ENCODE data around the gene SAE1. TPM values are rescaled to one million over a fixed set of nuclear protein-coding genes. Genes with fewer than 3 reads are reported as not detected.
A peak's percentile ranks its signal among the peaks of the same experiment; 100 is the strongest.
"Not testable (repeated sequence)": the region's sequence is repeated elsewhere in the genome, so short reads cannot be mapped to it uniquely, and the experiment has no call there.

Gene SAE1
- total and polyA plus RNA-seq, 8 donors: 67.7 to 125 (median 93.4) TPM

DNA sequence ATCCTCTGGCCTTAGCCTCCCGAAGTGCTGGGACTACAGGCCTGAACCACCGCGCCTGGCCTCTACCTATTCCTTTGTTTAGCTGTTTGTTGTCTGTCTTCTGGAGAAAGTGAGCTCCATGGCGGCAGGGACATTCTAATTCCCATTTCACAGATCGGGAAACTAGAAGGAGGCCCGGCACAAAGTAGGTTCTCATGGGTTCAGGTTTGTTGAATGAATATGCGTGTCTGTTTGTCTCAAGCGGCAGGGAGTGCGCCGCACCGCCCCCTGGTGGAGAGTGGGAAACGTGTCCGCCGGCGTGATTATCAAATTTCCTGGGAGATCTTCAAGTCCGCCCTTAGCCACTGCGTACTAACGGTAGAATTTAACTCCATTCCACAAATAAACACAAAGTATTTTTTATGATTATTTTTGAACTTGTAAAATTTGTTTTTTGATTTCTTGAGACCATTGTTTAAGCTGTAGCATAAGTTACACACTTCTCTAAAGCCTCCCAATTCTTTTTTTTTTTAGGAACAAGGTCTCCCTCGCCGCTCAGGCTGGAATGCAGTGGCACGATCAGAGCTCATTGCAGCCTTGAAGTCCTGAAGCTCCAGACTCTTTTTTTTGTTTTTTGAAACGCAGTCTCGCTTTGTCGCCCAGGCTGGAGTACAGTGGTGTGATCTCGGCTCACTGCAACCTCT, 116.8 kb downstream of the SAE1 start:
- Histone ChIP-seq H3K27me3 (peaks cover 0 to 9% of the 10 kb centered on the region in 2 donors), H3K36me3 (no peaks in the 10 kb centered on the region), H3K9me3 (no peaks in the 10 kb centered on the region), H3K4me1 (peaks cover 2 to 33% of the 10 kb centered on the region in 2 donors), H3K27ac (no peak overlapping the region), H3K4me3 (no peak overlapping the region)
- peak; percentile 39 for ATAC-seq
- intact Hi-C loops (cut with DNase I): loop anchor here in 1 of 2 donors (5.0 kb wide), 1 partner anchor 40 kb away; no protein-coding TSS in a partner anchor
- TF ChIP-seq CTCF (IDR thresholded peaks at IDR 0.05): peak; percentile 89 to 91
- peak; percentile 42 to 95 (median 78) for DNase-seq

DNA sequence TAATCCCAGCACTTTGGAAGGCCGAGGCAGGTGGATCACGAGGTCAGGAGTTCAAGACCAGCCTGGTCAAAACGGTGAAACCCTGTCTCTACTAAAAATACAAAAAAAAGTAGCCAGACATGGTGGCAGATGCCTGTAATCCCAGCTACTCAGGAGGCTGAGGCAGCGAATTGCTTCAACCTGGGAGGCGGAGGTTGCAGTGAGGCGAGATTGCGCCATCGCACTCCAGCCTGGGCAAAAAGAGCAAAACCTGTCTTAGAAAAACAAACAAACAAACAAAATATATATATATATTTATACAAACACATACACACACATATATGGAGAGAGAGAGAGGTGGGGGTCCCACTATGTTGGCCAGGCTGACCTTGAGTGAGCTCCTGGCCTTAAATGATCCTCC, 122.4 kb downstream of the SAE1 start:
- intact Hi-C loops (cut with DNase I); H3K4me3 ChIP-seq; DNase-seq; H3K9me3 ChIP-seq; H3K36me3 ChIP-seq; ATAC-seq; H3K4me1 ChIP-seq; H3K27ac ChIP-seq; H3K27me3 ChIP-seq: not testable (repeated sequence)

DNA sequence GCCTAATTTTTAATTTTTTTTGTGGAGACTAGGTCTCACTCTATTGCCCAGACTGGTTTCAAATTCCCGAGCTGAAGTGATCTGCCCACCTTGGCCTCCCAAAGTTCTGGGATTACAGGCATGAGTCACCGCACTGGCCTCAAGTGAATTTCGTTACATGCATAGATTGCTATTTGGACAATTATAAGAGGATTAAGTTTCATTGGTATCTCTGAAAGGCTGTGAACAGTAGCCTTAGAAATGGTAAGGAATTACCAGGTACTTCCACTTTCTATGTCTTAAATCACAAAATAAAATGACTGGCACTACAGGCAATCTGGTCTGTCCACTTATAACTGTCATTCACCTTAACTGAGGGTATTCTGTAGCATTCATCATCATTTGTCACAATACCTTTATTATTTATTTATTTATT, 122.8 kb downstream of the SAE1 start:
- ATAC-seq (no peak), DNase-seq (no peak)
- Histone ChIP-seq H3K27me3 (no peaks in the 10 kb centered on the region), H3K4me3 (no peak overlapping the region), H3K27ac (no peak overlapping the region), H3K36me3 (peaks cover 0 to 4% of the 10 kb centered on the region in 2 donors), H3K9me3 (no peaks in the 10 kb centered on the region), H3K4me1 (peaks cover 9 to 10% of the 10 kb centered on the region in 2 donors)
- intact Hi-C loops (cut with DNase I): no loop called here
- no peak for TF ChIP-seq CTCF (IDR thresholded peaks at IDR 0.05)

- intact Hi-C loops (cut with DNase I): no loop called here
Observed at GRCh38 chr19:47253970-47254369, 123.3 kb downstream of the SAE1 start.

GRCh38 chr19:47255879-47256692, 125.5 kb downstream of the SAE1 start, which contains the start of gene CCDC9:
TSS of gene CCDC9 (plus strand) at chr19:47256525. CDS start at chr19:47258401, 1,876 bp downstream.
- peak; percentile 49 for ATAC-seq
- H3K4me1 ChIP-seq: peaks cover 12 to 25% of the 10 kb centered on the region in 2 donors
- no peak for TF ChIP-seq CTCF (IDR thresholded peaks at IDR 0.05)
- peak within 1 kb of the TSS; percentile 50 to 51 for H3K4me3 ChIP-seq
- H3K27ac ChIP-seq: peak within 1 kb of the TSS; percentile 89 to 94
- no peaks in the 10 kb centered on the region for H3K9me3 ChIP-seq
- H3K27me3 ChIP-seq: no peaks in the 10 kb centered on the region
- peaks cover 0 to 30% of the 10 kb centered on the region in 2 donors for H3K36me3 ChIP-seq
- intact Hi-C loops (cut with DNase I): no loop called here
- peak; percentile 95 to 98 (median 97) for DNase-seq

More at GRCh38 chr19:47253970-47254369, 123.3 kb downstream of the SAE1 start:
- Histone ChIP-seq H3K27me3 (no peaks in the 10 kb centered on the region), H3K4me1 (peaks cover 12 to 15% of the 10 kb centered on the region in 2 donors), H3K36me3 (peaks cover 0 to 9% of the 10 kb centered on the region in 2 donors), H3K9me3 (no peaks in the 10 kb centered on the region), H3K4me3 (no peak overlapping the region), H3K27ac (no peak overlapping the region)
- DNase-seq (no peak), ATAC-seq (no peak)
- TF ChIP-seq CTCF (IDR thresholded peaks at IDR 0.05): no peak
